Measurements from ENCODE around the gene TIAM1.

- TF ChIP-seq POLR2A (IDR thresholded peaks at IDR 0.05) (no peak), CTCF (IDR thresholded peaks at IDR 0.05) (no peak)
Measured at GRCh38 chr21:31281561-31281960, 62.5 kb downstream of the TIAM1 start.

All from prostate gland (tissue), 2 donors.